ENCODE measurements around the gene TARS1. TPM values are rescaled to one million over a fixed set of nuclear protein-coding genes. Genes with fewer than 3 reads are reported as not detected.

TARS1 gene
- total and polyA plus RNA-seq, 2 of the 4 experiments (the other 2 are of a cell fraction): 90.8 to 175 TPM

DNA sequence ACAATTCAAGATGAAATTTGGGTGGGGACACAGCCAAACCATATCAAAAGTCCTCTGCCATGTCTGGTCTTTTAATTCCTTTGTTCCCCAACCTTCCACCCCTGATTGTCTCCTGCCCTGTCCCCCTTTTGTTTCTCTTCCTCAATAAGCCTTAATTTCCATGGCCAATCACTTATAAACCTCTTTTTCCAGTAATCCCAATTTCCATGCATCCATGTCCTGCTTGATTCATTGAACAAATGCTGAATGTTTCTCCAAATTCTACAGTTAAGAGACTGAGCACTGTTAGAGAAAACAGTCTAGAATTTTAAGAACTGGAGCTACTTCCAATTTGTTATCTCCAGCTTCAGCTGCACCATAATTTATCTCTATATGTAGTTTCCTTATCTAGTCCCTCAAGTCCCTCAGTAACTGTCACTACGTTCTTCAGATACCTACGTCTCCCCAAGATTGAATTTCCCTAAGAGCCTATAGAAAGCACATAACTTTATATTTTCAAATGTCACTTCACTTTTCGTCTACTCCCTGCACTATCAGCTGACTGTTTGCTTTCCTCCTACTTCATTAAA is 34.2 kb downstream of the TARS1 start:
- BruUV-seq (replicated peaks): no TSS peak
- in situ Hi-C loops (cut with MboI; ENCODE audit: low sequenced_read_pairs) (no loop called here), dilution Hi-C loops (cut with HindIII; ENCODE audit: low sequenced_read_pairs, unreplicated experiment) (no loop called here), intact Hi-C loops (cut with micrococcal nuclease) (loop anchor here (5.0 kb wide), 1 partner anchor 457 kb away; no protein-coding TSS in a partner anchor)
- no peaks in the 10 kb centered on the region for H3K4me1 ChIP-seq (ENCODE audit: control insufficient read depth, insufficient read depth, low read length)
- no peak overlapping the region for H2BK120ac ChIP-seq (ENCODE audit: low read depth, low read length)
- H3K27ac ChIP-seq (ENCODE audit: insufficient read depth, low read length): no peak overlapping the region
- POLR2A ChIA-PET (ENCODE audit: unreplicated experiment): no interaction called here
- CTCF ChIA-PET: no interaction called here
- no peak overlapping the region for H3K4ac ChIP-seq (ENCODE audit: low read depth, low read length)
- ATAC-seq (ENCODE audit: low read depth) (no peak), DNase-seq (no peak)
- H3K23ac ChIP-seq (ENCODE audit: low read depth, low read length): no peak overlapping the region
- H4K20me1 ChIP-seq (ENCODE audit: insufficient read depth, low read length): peaks cover 9% of the 10 kb centered on the region; the same call in 1 of the 2 replicates
- no peaks in the 10 kb centered on the region for H3K9me3 ChIP-seq (ENCODE audit: control insufficient read depth, insufficient read depth, low read length)
- H3K4me2 ChIP-seq (ENCODE audit: low read depth, low read length): no peak overlapping the region
- no peak overlapping the region for H3K56ac ChIP-seq (ENCODE audit: extremely low read depth, insufficient read depth, low read length)
- no peak overlapping the region for H3K9ac ChIP-seq (ENCODE audit: low read depth, low read length)
- WGBS, 2 experiments (ENCODE audit: extremely low coverage in 2 of 2, insufficient read length in 1 of 2): 100% methylated on average over 3 of the region's 3 CpGs; no CpG with 5 or more reads in 1 of the 2 experiments
- H3K4me3 ChIP-seq (ENCODE audit: insufficient read depth, low read depth, low read length): no peak overlapping the region
- TF ChIP-seq NFE2L2 (IDR thresholded peaks at IDR 0.05; ENCODE audit: low read depth, low read length): no peak
- no peak for TF ChIP-seq RCOR1 (IDR thresholded peaks at IDR 0.05; ENCODE audit: insufficient replicate concordance, low read length)
- no peak for TF ChIP-seq SMC3 (IDR thresholded peaks at IDR 0.05; ENCODE audit: low read depth, low read length)
- TF ChIP-seq BHLHE40 (IDR thresholded peaks at IDR 0.05; ENCODE audit: low read depth, low read length): no peak
- no peak for TF ChIP-seq MAFK (IDR thresholded peaks at IDR 0.05; ENCODE audit: low read depth, low read length)
- TF ChIP-seq CEBPB (IDR thresholded peaks at IDR 0.05; ENCODE audit: low read depth, low read length): no peak
- TF ChIP-seq, protein P1, sequence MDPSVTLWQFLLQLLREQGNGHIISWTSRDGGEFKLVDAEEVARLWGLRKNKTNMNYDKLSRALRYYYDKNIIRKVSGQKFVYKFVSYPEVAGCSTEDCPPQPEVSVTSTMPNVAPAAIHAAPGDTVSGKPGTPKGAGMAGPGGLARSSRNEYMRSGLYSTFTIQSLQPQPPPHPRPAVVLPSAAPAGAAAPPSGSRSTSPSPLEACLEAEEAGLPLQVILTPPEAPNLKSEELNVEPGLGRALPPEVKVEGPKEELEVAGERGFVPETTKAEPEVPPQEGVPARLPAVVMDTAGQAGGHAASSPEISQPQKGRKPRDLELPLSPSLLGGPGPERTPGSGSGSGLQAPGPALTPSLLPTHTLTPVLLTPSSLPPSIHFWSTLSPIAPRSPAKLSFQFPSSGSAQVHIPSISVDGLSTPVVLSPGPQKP (IDR thresholded peaks at IDR 0.05; ENCODE audit: borderline replicate concordance, low read depth, low read length): no peak
- no peak for TF ChIP-seq RAD21 (IDR thresholded peaks at IDR 0.05; ENCODE audit: low read length)
- no peak for TF ChIP-seq RFX5 (IDR thresholded peaks at IDR 0.05; ENCODE audit: low read depth, low read length)
- TF ChIP-seq, protein P2, sequence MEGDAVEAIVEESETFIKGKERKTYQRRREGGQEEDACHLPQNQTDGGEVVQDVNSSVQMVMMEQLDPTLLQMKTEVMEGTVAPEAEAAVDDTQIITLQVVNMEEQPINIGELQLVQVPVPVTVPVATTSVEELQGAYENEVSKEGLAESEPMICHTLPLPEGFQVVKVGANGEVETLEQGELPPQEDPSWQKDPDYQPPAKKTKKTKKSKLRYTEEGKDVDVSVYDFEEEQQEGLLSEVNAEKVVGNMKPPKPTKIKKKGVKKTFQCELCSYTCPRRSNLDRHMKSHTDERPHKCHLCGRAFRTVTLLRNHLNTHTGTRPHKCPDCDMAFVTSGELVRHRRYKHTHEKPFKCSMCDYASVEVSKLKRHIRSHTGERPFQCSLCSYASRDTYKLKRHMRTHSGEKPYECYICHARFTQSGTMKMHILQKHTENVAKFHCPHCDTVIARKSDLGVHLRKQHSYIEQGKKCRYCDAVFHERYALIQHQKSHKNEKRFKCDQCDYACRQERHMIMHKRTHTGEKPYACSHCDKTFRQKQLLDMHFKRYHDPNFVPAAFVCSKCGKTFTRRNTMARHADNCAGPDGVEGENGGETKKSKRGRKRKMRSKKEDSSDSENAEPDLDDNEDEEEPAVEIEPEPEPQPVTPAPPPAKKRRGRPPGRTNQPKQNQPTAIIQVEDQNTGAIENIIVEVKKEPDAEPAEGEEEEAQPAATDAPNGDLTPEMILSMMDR (conservative IDR thresholded peaks at IDR 0.05; ENCODE audit: low read depth, low read length): no peak
- TF ChIP-seq POLR2A (IDR thresholded peaks at IDR 0.05; ENCODE audit: low read depth, low read length): no peak
- no peak for TF ChIP-seq CHD1 (IDR thresholded peaks at IDR 0.05; ENCODE audit: low read depth, low read length)
- TF ChIP-seq, protein P3, sequence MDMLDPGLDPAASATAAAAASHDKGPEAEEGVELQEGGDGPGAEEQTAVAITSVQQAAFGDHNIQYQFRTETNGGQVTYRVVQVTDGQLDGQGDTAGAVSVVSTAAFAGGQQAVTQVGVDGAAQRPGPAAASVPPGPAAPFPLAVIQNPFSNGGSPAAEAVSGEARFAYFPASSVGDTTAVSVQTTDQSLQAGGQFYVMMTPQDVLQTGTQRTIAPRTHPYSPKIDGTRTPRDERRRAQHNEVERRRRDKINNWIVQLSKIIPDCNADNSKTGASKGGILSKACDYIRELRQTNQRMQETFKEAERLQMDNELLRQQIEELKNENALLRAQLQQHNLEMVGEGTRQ (IDR thresholded peaks at IDR 0.05; ENCODE audit: low read depth, low read length): no peak
- no peak for TF ChIP-seq FOS (IDR thresholded peaks at IDR 0.05; ENCODE audit: low read depth, low read length)
- no peak for TF ChIP-seq MXI1 (IDR thresholded peaks at IDR 0.05; ENCODE audit: borderline replicate concordance, low read depth, low read length)
- TF ChIP-seq MAZ (IDR thresholded peaks at IDR 0.05; ENCODE audit: borderline replicate concordance, low read depth, low read length): no peak
- H4K8ac ChIP-seq (ENCODE audit: low read depth in 2 of 2, low read length in 2 of 2): no peak overlapping the region
- H2BK5ac ChIP-seq (ENCODE audit: low read depth, low read length, poor library complexity, severe bottlenecking): no peak overlapping the region
- no peak overlapping the region for H3K14ac ChIP-seq (replicated peaks; ENCODE audit: low read depth, low read length)
- H2BK15ac ChIP-seq (ENCODE audit: low read depth, low read length): no peak overlapping the region
- H3K9me1 ChIP-seq (ENCODE audit: insufficient read depth, low read length): no peaks in the 10 kb centered on the region
- no peak overlapping the region for H3K18ac ChIP-seq (ENCODE audit: low read depth, low read length)
- no peaks in the 10 kb centered on the region for H3K27me3 ChIP-seq (ENCODE audit: control insufficient read depth, insufficient read depth, low read length)
- no peak overlapping the region for H2AFZ ChIP-seq (replicated peaks; ENCODE audit: low read length, poor library complexity)
- no peak overlapping the region for H4K91ac ChIP-seq (ENCODE audit: insufficient read depth, low read depth, low read length)
- H3K79me1 ChIP-seq (ENCODE audit: low read depth in 1 of 2, low read length in 2 of 2): peaks cover 0 to 10% of the 10 kb centered on the region in 2 experiments; a peak in 3 of 4 replicates
- H4K5ac ChIP-seq (ENCODE audit: low read depth, low read length): no peak overlapping the region
- H2AK5ac ChIP-seq (ENCODE audit: low read depth, low read length): no peak overlapping the region
- H3K36me3 ChIP-seq (ENCODE audit: control insufficient read depth, insufficient read depth, low read length): peaks cover 22% of the 10 kb centered on the region
- no peak overlapping the region for H2AK9ac ChIP-seq (replicated peaks; ENCODE audit: low read depth, low read length, poor library complexity)
- H2BK20ac ChIP-seq (ENCODE audit: low read depth, low read length): no peak overlapping the region

Measured in IMR-90 (cell line).